Measurements from ENCODE around the gene EVI5L.

EVI5L gene

DNA sequence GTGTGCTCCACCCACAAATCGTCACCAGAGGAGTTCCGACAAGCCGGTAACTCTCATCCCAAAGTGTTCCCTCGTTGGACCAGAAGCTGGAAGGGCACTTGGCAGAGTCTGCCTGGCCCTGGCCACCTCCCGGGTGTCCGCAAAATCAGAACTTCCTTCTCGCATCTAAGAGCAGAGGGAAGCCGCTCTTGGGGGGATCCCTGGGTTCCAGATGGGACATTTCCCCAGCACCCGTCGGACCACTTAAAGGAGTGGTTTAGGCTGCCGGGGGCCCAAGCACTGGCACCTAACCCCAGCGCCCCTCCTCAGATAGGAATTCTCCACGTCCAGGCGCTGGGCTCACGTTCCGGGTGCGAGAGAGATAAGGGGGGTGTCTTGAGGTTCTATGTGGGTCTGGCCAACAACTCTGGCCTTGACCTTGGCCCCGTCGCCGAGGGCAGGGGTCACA, 72.8 kb downstream of the EVI5L start:
- peak; percentile 26 for DNase-seq

DNA sequence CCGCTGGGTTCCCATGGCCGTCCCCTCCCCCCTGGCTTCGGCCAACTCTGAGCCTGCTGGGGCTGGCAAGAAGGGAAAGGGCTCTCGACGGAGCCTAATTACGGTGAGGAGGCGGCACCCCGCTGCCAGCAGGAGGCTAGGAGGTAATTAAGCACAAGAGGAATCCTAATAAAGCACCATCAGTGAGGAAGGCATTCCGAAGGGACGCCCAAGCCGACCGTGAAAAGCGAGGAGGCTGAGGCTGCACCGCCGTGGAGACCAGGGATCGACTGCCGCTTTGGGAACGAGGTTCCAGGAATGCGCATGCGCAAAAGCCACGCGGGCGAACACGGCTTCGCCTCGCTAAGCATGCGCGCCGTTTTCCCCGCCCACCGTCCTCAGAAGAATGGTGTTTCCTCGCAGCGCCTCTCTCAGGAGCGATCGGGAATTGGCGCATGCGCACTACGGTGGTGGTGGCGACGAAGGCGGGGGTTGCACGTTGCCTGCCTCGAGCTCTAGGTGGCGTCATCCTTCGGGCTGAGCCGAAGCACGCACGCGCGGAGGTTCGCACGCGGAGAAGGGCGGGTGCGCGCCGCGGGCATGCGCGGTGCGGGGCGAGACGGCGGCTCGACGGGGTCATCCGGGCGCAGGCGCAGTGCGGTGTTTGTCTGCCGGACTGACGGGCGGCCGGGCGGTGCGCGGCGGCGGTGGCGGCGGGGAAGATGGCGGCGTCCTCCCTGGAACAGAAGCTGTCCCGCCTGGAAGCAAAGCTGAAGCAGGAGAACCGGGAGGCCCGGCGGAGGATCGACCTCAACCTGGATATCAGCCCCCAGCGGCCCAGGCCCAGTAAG, 73.4 kb downstream of the EVI5L start, which contains the start of gene MAP2K7:
Gene MAP2K7 (plus strand): TSS at position 634 of the 830 bp plus-strand sequence. CDS start 68 bp downstream, at position 702.
- peak; percentile 99 for DNase-seq

GRCh38 chr19:7904074-7905020, 74.3 kb downstream of the EVI5L start:
- DNase-seq = peak; percentile 54

GRCh38 chr19:7905268-7905667, 75.2 kb downstream of the EVI5L start:
- DNase-seq = no peak

- DNase-seq = no peak
Measured at GRCh38 chr19:7905859-7906258, 75.8 kb downstream of the EVI5L start.

- DNase-seq = no peak
Measured at GRCh38 chr19:7907122-7907521, 77.1 kb downstream of the EVI5L start.

- no peak for DNase-seq
Measured at GRCh38 chr19:7907544-7907943, 77.5 kb downstream of the EVI5L start.

- no peak for DNase-seq
Measured at GRCh38 chr19:7908078-7908699, 78.2 kb downstream of the EVI5L start.

GRCh38 chr19:7908742-7909461, 78.9 kb downstream of the EVI5L start:
- no peak for DNase-seq

DNA sequence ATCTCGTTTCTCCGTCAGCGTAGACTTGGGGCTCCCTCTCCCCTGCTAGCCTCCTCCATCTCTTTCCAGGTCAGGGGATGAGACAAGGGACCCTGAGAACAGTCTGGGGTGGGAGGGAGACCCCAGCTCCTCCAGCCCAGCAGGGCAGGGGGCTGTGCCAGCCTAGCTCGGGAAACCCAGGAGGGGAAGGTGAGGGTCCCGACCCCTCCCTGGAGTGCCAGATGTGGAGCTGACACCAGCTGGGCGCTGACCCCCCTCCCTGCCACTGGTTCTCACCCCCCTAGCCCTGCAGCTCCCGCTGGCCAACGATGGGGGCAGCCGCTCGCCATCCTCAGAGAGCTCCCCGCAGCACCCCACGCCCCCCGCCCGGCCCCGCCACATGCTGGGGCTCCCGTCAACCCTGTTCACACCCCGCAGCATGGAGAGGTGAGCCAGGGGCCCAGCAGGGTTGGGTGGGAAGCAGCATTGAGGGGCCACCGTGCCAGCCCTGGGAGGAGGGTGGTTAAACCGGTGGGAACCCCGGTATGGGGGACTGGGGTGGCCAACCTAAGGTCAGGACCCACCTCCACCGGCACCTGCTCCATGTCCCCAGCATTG, 79.6 kb downstream of the EVI5L start:
- DNase-seq = no peak

DNA sequence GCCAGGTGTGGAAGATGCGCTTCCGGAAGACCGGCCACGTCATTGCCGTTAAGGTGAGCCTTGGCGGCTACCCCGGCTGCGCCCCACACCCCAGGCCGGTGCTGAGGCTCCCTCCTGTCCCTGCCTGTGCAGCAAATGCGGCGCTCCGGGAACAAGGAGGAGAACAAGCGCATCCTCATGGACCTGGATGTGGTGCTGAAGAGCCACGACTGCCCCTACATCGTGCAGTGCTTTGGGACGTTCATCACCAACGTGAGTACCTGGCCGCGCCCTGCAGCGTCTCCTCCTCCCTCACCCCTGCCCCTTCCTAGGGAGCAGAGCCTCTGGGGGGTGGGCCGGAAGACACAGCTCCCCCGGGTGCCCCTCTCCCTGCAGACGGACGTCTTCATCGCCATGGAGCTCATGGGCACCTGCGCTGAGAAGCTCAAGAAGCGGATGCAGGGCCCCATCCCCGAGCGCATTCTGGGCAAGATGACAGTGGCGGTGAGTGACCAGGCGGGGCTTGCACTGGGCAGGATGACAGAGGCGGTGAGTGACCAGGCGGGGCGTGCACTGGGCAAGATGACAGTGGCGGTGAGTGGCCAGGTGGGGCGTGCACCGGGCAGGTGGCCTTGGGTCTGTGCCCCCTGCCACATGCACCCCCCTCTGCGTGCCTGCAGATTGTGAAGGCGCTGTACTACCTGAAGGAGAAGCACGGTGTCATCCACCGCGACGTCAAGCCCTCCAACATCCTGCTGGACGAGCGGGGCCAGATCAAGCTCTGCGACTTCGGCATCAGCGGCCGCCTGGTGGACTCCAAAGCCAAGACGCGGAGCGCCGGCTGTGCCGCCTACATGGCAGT, 80.5 kb downstream of the EVI5L start:
- no peak for DNase-seq

DNA sequence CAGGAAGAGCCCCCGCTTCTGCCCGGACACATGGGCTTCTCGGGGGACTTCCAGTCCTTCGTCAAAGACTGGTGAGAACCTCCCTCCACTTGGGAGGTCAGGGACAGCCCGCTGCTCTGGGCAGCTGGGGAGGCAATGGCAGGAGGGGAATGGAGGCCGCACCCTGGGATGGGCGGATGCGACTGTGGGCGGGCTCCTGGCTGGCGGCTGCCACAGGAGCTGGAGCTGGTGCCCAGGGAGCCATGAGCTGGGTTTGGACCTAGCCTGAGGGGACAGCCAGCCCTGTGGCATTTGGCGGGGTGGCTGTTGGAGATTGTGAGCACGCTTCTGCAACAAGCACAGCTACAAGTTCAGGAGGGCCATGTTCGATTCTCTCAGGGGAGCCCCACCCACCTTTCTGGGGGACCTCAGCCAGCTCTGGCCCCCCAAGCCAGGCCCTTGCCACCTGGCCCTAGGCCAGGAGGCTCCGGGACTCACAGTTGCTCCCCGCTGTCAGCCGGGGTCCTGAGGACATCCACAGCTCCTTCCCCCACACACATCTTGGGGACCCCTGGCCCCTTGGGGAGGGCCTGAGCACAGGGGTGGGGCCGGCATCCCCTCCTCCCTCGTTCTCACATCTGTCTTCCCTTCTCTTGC, 81.6 kb downstream of the EVI5L start:
- DNase-seq = no peak

DNA sequence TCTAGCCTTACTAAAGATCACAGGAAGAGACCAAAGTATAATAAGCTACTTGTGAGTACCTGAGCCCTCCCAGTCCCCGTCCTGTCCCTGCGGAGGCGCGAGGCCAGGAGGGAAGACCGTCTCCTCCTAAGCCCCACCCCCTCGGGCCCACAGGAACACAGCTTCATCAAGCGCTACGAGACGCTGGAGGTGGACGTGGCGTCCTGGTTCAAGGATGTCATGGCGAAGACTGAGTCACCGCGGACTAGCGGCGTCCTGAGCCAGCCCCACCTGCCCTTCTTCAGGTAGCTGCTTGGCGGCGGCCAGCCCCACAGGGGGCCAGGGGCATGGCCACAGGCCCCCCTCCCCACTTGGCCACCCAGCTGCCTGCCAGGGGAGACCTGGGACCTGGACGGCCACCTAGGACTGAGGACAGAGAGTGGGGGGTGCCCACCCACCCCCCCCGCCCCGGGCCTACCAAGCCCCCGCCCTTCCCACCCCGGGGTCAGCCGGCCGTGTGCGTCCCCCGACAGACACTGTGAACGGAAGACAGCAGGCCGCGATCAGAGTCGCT, 82.2 kb downstream of the EVI5L start:
- no peak for DNase-seq

GRCh38 chr19:7912697-7913564, 82.9 kb downstream of the EVI5L start:
- DNase-seq = no peak

- no peak for DNase-seq
Measured at GRCh38 chr19:7913652-7914051, 83.6 kb downstream of the EVI5L start.

GRCh38 chr19:7914099-7914498, 84.1 kb downstream of the EVI5L start:
- DNase-seq = no peak
